GM12873 (cell line): Measurements from ENCODE around the gene ZMYND10.

Experiments
- TF ChIP-seq, protein P1 (sequence below): IDR thresholded peaks from 2 replicates; pipeline ENCODE4 v1.5.1; 2012; ENCODE audit warnings: low read depth, mild to moderate bottlenecking, moderate library complexity, low read length, control low read depth; ENCODE audit not compliant: insufficient read depth; ENCODE audit errors: missing control alignments

ZMYND10 gene

DNA sequence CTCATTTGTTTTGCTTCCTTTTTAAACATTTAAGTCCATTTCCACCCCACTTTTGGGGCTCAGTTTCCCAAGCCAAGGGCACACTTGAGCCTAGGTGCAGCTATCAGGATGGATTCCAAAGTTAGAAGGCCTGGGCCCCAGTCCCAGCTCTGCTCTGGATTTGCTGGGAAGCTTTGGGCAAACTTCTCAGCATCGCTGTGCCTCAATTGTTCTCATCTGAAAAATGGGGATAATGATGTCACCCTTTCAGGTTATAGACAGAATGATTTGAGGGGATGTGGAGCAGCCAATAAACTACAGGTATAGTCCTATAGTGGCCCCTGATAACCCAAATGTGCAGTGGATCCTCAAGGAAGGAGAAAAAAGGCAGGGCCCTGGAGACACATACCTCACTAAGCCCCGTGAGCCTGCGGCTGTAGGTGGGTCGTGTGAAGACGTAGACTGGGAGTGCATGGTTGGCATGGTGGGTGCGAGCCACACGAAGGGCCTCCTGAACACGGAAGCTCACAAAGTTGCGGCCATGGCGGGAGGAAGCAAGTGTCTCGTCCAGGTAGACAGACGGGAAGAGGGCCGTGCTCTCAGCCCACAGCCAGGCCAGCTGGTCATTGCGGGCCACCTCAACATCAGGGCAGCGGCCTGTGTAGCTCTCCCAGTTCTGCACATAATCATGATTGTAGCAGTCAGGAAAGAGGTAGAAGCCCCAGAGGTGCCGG, 26.2 kb downstream of the ZMYND10 start:
- TF ChIP-seq, protein P1, sequence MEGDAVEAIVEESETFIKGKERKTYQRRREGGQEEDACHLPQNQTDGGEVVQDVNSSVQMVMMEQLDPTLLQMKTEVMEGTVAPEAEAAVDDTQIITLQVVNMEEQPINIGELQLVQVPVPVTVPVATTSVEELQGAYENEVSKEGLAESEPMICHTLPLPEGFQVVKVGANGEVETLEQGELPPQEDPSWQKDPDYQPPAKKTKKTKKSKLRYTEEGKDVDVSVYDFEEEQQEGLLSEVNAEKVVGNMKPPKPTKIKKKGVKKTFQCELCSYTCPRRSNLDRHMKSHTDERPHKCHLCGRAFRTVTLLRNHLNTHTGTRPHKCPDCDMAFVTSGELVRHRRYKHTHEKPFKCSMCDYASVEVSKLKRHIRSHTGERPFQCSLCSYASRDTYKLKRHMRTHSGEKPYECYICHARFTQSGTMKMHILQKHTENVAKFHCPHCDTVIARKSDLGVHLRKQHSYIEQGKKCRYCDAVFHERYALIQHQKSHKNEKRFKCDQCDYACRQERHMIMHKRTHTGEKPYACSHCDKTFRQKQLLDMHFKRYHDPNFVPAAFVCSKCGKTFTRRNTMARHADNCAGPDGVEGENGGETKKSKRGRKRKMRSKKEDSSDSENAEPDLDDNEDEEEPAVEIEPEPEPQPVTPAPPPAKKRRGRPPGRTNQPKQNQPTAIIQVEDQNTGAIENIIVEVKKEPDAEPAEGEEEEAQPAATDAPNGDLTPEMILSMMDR = no peak

DNA sequence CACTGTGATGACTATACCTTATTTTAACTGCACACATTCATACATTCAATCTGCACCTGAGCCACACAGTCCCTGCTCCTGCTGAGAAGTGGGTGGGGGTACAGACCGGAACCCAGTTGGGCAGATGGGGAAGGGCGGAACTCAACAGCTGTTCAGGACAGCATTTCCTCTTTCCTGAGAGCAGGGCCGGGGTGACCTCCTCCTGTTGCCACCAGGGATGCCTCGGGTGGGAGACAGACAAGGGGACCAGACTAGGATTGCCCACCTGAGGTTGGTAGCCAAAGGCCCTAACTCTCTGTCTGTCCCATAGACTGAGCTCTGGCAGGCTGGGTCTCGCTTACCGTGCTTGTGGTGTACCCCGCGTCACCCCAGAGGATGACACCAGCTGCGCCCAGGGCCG, 26.9 kb downstream of the ZMYND10 start:
- TF ChIP-seq, protein P1 = no peak

DNA sequence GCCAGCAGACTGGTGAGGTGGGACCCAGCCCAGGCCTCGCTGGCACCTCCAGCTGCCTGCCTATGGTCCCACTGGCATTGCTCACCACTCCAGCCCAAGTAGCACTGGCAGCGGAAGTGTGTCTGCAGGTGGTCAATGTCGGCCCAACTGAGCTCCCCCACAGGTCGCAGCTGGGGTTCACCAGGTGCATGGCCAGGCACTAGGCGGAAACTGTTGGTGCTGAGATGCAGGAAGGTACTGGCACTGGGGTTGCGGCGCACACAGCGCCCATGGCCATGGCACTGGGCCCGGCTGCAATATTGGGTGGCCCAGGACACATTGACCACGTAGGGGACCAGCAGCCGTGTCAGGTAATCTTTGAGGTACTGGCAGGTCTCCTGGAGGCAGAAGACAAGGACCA, 27.4 kb downstream of the ZMYND10 start:
- TF ChIP-seq, protein P1 = no peak

DNA sequence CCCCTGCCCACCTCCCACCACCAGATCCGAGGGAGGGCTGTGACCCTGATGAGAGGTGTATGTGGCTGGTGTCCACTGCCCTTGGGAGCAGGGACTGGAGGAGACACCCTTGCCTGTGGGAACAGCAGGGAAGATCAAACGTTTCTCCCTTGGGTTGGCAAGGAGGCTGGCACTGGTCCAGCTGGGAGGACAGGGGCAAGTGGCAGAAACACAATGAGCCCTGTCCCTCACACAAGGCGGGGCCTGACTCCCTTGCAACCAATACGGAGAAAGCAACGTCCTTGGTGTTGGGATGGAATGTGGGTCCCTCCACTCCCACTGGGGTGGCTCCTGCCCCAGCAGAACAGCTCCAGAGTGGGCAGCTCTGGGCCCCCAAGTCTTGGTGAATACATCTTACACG, 28.2 kb downstream of the ZMYND10 start:
- TF ChIP-seq, protein P1 = no peak

DNA sequence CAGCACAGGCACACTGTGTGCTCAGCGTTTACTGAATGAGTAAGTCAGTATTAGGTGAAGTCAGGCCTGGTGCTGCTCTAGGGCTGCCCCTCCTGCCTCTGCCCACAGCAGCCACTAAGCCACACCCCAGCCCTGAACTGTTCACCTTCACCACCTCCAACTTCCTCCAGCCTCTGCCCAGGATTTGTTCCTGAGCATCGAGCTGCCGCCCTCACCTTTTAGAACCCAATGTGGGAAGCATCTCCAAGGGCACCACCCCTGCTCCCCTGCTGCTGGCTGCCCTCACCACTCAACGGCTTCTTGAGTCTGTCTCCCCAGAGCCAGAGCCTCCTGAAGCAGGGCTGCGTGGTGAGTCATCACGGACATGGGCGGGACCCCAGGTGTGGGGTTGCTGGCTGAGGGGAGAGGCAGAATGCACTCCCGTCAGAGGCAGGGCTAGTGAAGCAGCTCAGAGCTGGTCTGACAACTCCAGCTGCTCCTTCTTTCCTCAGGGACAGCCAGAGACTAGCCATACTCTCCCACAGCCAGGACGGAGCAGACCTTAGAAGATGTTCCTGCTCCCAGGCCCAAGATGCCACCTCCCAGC, 28.8 kb downstream of the ZMYND10 start:
- TF ChIP-seq, protein P1 = no peak

DNA sequence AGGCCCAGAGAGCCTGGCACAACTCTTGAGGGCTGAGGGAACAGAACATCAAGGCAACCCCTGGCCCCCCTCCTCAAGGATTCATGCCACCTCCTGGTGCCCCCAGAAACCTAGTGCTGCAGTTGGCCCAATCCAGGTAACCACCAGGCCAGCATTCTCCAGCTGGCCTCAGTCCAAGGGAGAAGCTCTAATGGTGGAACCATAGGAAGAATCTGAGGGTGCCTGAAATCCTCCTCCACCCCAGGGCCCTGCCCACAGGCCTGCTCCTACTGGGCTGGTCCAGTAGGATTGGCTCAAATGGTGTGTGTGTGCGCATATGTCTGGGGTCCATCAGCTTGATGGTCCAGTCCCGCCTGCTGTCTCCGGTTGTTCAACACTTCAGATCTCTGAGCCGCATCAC, 30.7 kb downstream of the ZMYND10 start:
- TF ChIP-seq, protein P1 = no peak

DNA sequence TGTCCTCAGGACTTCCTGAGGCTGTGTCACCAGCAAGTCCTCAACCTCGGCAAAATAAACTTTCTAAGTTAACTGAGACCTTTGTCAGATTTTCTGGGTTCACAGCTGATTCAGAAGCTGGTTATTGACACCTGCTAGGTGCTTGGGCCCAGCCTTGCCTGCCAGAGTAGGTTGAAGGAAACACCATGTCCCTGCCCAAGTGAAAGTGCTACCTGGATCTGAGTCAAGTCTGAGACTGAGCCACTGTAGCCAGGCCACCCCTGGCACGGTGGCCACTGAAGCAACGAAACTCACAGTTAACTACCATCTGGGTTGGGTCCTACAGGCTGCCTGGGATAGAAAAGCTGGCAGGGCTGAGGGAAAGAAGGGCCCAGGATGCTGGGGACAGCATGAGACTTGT, 31.2 kb downstream of the ZMYND10 start:
- TF ChIP-seq, protein P1 = no peak
